ENCODE data around the gene MBTPS1. TPM values are rescaled to one million over a fixed set of nuclear protein-coding genes. Genes with fewer than 3 reads are reported as not detected.

MBTPS1 gene
- polyA plus RNA-seq, 3 donors, result 26.4 to 73.8 (median 28.0) TPM

GRCh38 chr16:84047206-84047605 is 69.5 kb downstream of the MBTPS1 start:
- TF ChIP-seq CTCF (IDR thresholded peaks at IDR 0.05), result no peak
- H3K4me1 Mint-ChIP-seq, result no peaks in the 10 kb centered on the region
- peak overlapping the region in 1 of 7 donors; percentile 10 for H3K27ac Mint-ChIP-seq
- no peak overlapping the region for H3K27ac ChIP-seq (ENCODE audit: low read depth in 1 of 2, low read length in 2 of 2)
- no peak overlapping the region for H3K4me2 ChIP-seq (replicated peaks; ENCODE audit: extremely low read depth, low read length, poor library complexity, severe bottlenecking)
- DNase-seq, result no peak
- no peak overlapping the region for H3K9ac ChIP-seq (ENCODE audit: insufficient read depth, low read length, poor library complexity, severe bottlenecking)
- H3K27me3 ChIP-seq (ENCODE audit: control insufficient read depth in 2 of 2, insufficient read depth in 2 of 2, low read length in 2 of 2), result peaks cover 0 to 34% of the 10 kb centered on the region in 2 donors
- intact Hi-C loops (cut with micrococcal nuclease), result no loop called here
- H3K9me3 Mint-ChIP-seq, result peaks cover 0 to 4% (median 2%) of the 10 kb centered on the region in 7 donors
- H3K27me3 Mint-ChIP-seq (ENCODE audit: low read depth in 3 of 3), result peaks cover 26 to 33% (median 28%) of the 10 kb centered on the region in 3 donors
- H3K9me3 ChIP-seq (replicated peaks in 1 of 2; ENCODE audit: control insufficient read depth in 1 of 2, insufficient read depth in 1 of 2, low read length in 2 of 2), result no peaks in the 10 kb centered on the region
- H4K20me1 ChIP-seq (ENCODE audit: insufficient read depth, low read length), result peaks cover 4% of the 10 kb centered on the region
- peaks cover 16 to 31% of the 10 kb centered on the region in 2 donors for H3K36me3 ChIP-seq (replicated peaks in 1 of 2; ENCODE audit: control insufficient read depth in 1 of 2, insufficient read depth in 2 of 2, low read length in 2 of 2)
- H2AFZ ChIP-seq (ENCODE audit: insufficient read depth, low read depth, low read length, poor library complexity, severe bottlenecking), result no peak overlapping the region
- H3K36me3 Mint-ChIP-seq, result peaks cover 20 to 35% of the 10 kb centered on the region in 2 donors
- H3K4me3 ChIP-seq (replicated peaks in 1 of 3; ENCODE audit: low read depth in 2 of 3, low read length in 3 of 3), result no peak overlapping the region
- H3K4me3 Mint-ChIP-seq, result no peak overlapping the region
- H3K4me1 ChIP-seq (ENCODE audit: control insufficient read depth in 1 of 2, insufficient read depth in 2 of 2, low read length in 2 of 2), result no peaks in the 10 kb centered on the region
- 100% methylated on average over 5 of the region's 6 CpGs for WGBS (ENCODE audit: insufficient coverage)
- no peaks in the 10 kb centered on the region for H3K79me2 ChIP-seq (ENCODE audit: insufficient read depth, low read length)

GRCh38 chr16:84045818-84046470 is 70.8 kb downstream of the MBTPS1 start:
- peaks cover 0 to 3% (median 0%) of the 10 kb centered on the region in 7 donors for H3K9me3 Mint-ChIP-seq
- Histone ChIP-seq H3K4me1 (ENCODE audit: control insufficient read depth in 1 of 2, insufficient read depth in 2 of 2, low read length in 2 of 2) (no peaks in the 10 kb centered on the region), H3K9me3 (replicated peaks in 1 of 2; ENCODE audit: control insufficient read depth in 1 of 2, insufficient read depth in 1 of 2, low read length in 2 of 2) (no peaks in the 10 kb centered on the region), H3K4me3 (replicated peaks in 1 of 3; ENCODE audit: low read depth in 2 of 3, low read length in 3 of 3) (no peak overlapping the region), H3K27ac (ENCODE audit: low read depth in 1 of 2, low read length in 2 of 2) (no peak overlapping the region), H3K4me2 (replicated peaks; ENCODE audit: extremely low read depth, low read length, poor library complexity, severe bottlenecking) (no peak overlapping the region), H4K20me1 (ENCODE audit: insufficient read depth, low read length) (peaks cover 4% of the 10 kb centered on the region), H3K27me3 (ENCODE audit: control insufficient read depth in 2 of 2, insufficient read depth in 2 of 2, low read length in 2 of 2) (peaks cover 0 to 40% of the 10 kb centered on the region in 2 donors), H3K79me2 (ENCODE audit: insufficient read depth, low read length) (no peaks in the 10 kb centered on the region), H2AFZ (ENCODE audit: insufficient read depth, low read depth, low read length, poor library complexity, severe bottlenecking) (no peak overlapping the region), H3K9ac (ENCODE audit: insufficient read depth, low read length, poor library complexity, severe bottlenecking) (no peak overlapping the region), H3K36me3 (replicated peaks in 1 of 2; ENCODE audit: control insufficient read depth in 1 of 2, insufficient read depth in 2 of 2, low read length in 2 of 2) (peaks cover 12 to 27% of the 10 kb centered on the region in 2 donors)
- H3K36me3 Mint-ChIP-seq, result peaks cover 16 to 28% of the 10 kb centered on the region in 2 donors
- no peak for DNase-seq
- H3K27ac Mint-ChIP-seq, result peak overlapping the region in 1 of 7 donors; percentile 36
- no peak overlapping the region for H3K4me3 Mint-ChIP-seq
- peaks cover 32 to 45% (median 36%) of the 10 kb centered on the region in 3 donors for H3K27me3 Mint-ChIP-seq (ENCODE audit: low read depth in 3 of 3)
- no peaks in the 10 kb centered on the region for H3K4me1 Mint-ChIP-seq
- WGBS (ENCODE audit: insufficient coverage), result 96% methylated on average over 13 of the region's 19 CpGs
- TF ChIP-seq CTCF (IDR thresholded peaks at IDR 0.05), result no peak
- intact Hi-C loops (cut with micrococcal nuclease), result no loop called here

All from CD14-positive monocyte (primary cell).